Stimulated activated CD4-positive, alpha-beta T cell treated with anti-CD3 and anti-CD28 coated beads, TNF-alpha, amount 100 ng/mL, for 24 hours (primary cell): ENCODE data around the gene DCAF8.
"Not testable (repeated sequence)": the region's sequence is repeated elsewhere in the genome, so short reads cannot be mapped to it uniquely, and the experiment has no call there.

Experiments used
- DNase-seq, 3 experiments: peaks; one replicate each; pipeline ENCODE4 v3.0.0-alpha.2; 2020; ENCODE audit warnings: low read depth in 3 of 3

The DCAF8 gene

GRCh38 chr1:160261893-160262794, at the start of gene DCAF8:
TSS of gene DCAF8 (minus strand) at chr1:160262549. CDS start at chr1:160244008, 18,541 bp downstream.
- peak; percentile 96 to 97 (median 96) for DNase-seq

- DNase-seq, result no peak
These were observed 47.2 kb upstream of the DCAF8 start for GRCh38 chr1:160309571-160309970.

DNA sequence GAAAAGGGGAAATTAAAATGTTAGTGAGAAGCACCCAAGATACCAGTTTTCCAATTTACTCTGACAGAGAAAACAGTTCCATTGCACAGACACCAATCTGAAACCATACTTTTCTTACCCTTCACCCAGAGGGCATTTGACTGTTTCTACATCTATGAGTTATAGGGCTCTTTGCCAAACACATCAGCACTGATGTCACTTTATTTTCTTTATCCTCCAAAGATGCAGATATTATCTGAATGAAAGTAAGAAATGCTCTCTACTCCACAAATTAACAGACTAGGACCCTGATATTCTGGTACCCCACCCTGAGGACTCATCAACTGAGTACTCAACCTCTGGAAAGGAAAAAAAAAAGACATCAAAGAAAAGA, 46.8 kb upstream of the DCAF8 start:
- DNase-seq, result no peak

GRCh38 chr1:160308451-160309184, 46.3 kb upstream of the DCAF8 start:
- no peak for DNase-seq

DNA sequence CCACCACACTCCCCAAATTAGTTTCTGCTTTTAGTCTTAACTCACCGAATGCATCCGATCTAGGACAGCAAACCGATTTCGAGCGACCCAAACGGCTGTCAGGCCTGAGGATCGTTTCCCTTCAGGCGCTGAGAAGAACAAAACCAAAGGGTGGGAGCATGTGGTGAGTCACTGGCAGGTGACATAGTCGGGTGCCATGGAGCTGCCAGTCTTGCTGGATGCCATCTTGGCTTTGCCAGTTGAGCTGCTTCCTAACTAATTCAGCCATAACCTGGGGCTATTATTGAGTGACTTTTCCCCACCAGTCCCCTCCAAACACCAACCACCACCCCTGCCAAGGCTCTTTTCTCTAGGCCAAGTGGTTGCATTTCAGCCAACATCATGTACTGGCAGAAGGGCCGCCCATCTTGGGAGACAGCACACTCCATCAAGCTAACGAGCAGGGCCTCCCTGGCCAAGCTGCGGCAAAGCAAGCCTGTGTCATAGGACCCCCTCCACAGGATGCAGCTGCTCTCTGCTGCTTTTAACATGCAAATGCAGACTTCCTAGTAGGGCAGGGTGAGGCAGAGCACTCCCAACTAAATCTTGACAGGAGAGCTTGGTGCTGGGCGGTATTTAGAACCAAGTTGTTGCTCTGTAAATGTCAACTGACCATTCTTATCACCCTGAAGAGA, 44.9 kb upstream of the DCAF8 start:
- DNase-seq, result no peak

DNA sequence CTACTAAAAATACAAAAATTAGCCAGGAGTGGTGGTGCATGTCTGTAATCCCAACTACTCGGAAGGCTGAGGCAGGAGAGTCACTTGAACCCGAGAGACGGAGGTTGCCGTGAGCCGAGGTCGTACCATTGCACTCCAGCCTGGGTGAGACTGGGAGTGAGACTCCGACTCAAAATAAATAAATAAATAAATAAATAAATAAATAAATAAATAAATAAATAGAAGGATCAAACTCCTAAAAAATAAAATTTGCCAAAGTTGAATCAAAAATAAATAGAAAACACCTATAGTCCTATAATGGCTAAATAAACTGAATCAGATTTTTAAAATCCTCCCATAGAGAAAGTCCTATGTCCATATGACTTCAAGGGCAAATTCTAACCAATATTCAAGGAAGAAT, 37.8 kb upstream of the DCAF8 start:
- DNase-seq, result no peak

DNA sequence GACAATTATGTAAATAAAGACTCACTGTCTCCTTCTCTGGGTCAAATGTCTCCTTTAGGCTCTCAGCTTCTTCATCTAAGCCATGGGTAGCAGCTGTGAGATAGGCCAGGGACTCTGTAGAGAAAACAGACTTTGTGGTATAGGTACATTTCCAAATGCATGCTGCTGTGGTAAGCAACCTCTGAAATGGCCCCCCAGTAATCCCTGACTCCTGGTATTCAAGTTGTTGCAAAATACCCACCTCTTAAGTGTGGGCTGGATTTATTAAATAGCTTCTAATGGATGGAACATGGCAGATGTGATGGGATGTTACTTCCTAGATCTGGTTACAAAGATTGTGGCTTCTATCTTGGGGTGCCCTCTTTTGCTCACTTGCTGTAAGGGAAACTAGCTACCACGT, 33.7 kb upstream of the DCAF8 start:
- DNase-seq, result no peak

DNA sequence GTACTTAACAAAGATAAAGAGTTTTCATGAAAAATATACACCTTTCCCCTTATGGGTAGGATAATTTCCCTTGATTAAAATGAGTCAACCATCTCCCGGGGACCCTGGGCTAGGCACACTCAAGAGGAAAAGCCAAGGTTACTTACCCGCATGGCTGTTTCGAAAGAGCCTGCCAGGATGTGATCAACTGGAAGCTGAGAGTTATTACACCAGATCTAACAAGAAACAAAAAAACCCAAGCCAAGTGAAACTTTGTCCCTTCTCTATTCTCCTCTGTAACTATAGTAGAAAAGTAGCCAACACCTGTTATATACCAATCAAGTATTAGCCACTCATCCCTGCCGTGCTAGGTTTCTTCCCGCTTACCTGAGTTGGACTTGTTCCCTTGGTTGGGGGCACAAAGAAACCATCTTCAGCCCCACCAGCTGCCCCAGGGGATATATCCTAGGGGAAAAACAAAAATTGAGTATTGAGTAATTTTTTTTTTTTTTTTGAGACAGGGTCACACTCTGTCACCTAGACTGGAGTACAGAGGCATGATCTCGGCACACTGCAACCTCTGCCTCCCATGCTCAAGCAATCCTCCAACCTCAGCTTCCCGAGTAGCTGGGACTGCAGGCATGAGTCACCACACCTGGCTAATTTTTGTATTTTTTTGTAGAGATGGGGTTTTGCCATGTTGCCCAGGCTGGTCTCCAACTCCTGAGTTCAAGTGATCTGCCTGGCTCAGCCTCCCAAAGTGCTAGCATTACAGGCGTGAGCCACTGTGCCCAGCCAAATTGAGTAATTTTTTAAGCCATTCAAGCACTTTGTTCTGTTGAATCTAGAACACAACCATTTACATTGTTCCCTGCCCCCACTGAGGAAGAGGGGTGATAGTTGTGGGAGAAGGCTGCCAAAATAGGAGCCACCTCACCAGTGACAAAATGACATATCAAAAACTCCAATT, 30.9 kb upstream of the DCAF8 start:
- no peak for DNase-seq

GRCh38 chr1:160291248-160292220, 29.2 kb upstream of the DCAF8 start:
- peak; percentile 29 to 60 (median 48) for DNase-seq

DNA sequence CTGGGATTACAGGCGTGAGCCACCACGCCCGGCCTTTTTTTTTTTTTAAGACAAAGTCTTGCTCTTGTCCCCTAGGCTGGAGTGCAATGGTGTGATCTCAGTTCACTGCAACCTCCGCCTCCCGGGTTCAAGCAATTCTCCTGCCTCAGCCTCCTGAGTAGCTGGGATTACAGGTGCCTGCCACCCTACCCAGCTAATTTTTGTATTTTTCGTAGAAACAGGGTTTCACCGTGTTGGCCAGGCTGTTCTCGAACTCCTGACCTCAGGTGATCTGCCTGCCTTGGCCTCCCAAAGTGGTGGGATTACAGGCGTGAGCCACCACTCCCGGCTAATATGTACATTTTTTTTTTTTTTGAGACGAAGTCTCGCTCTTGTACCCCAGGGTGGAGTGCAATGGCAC, 25.4 kb upstream of the DCAF8 start:
- not testable (repeated sequence) for DNase-seq

DNA sequence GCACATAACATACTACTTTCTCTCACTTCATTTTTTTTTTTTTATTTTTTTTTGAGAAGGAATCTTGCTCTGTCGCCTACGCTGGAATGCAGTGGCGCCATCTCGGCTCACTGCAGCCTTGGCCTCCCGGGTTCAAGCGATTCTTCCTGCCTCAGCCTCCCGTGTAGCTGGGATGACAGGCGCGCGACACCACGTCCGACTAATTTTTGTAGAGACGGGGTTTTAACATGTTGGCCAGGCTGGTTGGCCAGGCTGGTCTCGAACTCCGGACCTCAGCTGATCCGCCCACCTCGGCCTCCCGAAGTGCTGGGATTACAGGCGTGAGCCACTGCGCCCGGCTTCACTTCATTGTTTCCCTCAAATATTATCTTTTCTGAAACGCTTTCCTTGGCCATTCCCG, 23.2 kb upstream of the DCAF8 start:
- no peak for DNase-seq

DNA sequence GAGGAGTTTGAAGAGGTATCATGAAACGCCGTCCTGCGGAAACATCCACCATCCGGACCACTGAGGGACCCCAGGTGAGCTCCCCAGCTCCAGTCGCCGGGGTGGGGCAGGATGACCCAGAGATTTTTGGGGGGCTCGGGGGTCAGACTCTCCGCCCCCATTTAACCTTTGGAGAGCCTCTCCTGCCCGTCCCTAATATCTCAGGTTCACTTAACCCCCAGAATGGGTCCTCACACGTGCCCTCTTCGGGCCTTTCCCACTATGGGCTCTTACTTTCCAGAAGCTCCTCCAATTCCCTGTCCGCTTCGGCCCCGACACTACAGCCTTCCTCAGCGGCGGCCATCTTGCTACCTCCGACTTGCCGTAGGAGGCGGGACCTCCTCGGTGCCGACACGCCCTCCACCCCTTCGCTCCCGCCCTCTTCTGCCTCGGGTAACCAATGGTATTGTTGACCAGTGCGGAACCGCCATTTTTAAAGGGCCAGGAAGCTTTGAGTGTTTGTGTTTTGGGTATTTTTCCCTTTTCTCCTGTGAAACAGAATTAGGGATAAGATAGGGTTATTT, 22.5 kb upstream of the DCAF8 start, which contains the start of gene PEX19:
TSS of gene PEX19 (minus strand) at position 352 of the 563 bp plus-strand sequence. CDS start at position 343, 9 bp downstream.
- peak; percentile 84 to 95 (median 89) for DNase-seq

DNA sequence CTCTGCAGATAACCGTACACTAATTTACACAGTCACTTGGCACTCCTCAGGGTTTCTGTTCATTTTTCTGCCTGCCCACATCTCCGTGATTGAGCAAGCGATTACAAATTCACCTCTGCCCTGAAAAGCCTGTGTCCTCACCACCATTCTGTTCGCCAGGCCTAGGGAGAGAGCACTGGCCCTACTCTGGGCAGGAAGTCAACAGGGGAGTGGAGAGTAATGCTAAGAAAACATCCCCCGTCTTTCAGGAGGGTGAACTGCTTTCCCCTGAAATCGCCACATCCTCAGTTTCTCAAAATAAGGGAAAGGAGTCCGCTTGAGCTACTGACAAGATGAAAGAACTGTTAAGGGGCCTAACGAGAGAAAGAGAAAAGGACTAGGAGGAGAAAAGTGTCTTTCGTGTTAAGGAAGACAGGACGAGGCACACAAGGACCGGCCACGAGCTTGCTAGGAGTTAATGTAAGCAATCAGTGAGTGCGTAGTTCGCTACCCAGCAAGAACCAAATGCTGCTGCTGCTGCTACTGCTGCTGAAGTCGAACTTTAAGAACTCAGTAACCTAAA, 22.0 kb upstream of the DCAF8 start:
- DNase-seq, result no peak

DNA sequence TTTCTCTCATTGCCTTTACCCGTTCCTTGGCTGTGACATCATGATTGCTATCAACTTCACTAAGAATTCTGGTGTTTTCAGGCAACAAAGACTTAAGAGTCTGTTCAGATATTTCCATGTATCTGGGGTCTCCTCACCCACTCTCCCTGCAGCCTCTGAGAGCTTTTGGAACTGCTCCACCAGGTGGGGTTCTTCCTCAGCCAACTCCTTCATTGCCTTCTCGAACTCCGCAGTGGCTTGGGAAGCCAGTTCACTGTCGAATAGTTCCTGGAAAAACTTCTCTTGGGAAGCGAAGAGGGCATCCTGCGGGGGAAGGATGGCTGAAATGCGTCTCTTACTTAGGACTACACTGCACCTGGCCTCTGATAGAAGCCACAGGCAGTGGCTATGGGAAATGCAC, 20.5 kb upstream of the DCAF8 start:
- no peak for DNase-seq

DNA sequence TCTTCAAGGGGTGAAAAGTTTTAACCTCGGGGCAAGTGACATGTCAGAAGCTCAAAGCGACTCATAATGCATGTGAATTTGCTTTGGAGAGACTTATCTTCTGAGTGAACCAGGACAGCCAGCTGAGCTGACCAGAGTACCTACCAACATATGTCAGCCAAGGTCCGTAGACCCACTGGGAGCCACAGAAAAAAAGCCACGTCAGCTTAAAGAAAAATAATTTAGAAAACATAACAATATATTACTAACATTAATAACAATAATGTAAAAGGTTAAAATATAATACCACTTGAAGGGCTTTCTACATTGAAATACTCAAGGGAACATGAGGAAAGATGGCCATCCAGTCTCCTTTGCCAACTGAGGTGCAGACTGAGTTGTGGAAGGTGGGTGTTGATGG, 15.6 kb upstream of the DCAF8 start:
- no peak for DNase-seq

GRCh38 chr1:160277330-160277729, 15.0 kb upstream of the DCAF8 start:
- no peak for DNase-seq

GRCh38 chr1:160271025-160271424, 8.7 kb upstream of the DCAF8 start:
- no peak for DNase-seq

- DNase-seq, result no peak
These were observed 5.1 kb upstream of the DCAF8 start for GRCh38 chr1:160267284-160267991.
